ENCODE data around the gene PHF21A.
A peak's percentile ranks its signal among the peaks of the same experiment; 100 is the strongest.

PHF21A gene

GRCh38 chr11:46107408-46107718 lies 13.9 kb downstream of the PHF21A start:
- no peak for ATAC-seq
- TF ChIP-seq, protein P1, sequence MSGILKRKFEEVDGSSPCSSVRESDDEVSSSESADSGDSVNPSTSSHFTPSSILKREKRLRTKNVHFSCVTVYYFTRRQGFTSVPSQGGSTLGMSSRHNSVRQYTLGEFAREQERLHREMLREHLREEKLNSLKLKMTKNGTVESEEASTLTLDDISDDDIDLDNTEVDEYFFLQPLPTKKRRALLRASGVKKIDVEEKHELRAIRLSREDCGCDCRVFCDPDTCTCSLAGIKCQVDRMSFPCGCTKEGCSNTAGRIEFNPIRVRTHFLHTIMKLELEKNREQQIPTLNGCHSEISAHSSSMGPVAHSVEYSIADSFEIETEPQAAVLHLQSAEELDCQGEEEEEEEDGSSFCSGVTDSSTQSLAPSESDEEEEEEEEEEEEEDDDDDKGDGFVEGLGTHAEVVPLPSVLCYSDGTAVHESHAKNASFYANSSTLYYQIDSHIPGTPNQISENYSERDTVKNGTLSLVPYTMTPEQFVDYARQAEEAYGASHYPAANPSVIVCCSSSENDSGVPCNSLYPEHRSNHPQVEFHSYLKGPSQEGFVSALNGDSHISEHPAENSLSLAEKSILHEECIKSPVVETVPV (CRISPR knock-in tag; IDR thresholded peaks at IDR 0.05) = no peak
- TF ChIP-seq ISL1 (CRISPR knock-in tag; IDR thresholded peaks at IDR 0.05) (no peak), BACH2 (CRISPR knock-in tag; IDR thresholded peaks at IDR 0.05; ENCODE audit: borderline replicate concordance) (no peak), CREB5 (CRISPR knock-in tag; IDR thresholded peaks at IDR 0.05; ENCODE audit: low read depth) (no peak), OSR1 (CRISPR knock-in tag; IDR thresholded peaks at IDR 0.05) (no peak), GLIS3 (CRISPR knock-in tag; IDR thresholded peaks at IDR 0.05) (no peak), RARB (CRISPR knock-in tag; IDR thresholded peaks at IDR 0.05) (no peak), TCF4 (CRISPR knock-in tag; IDR thresholded peaks at IDR 0.05; ENCODE audit: borderline replicate concordance) (no peak), ARNTL (CRISPR knock-in tag; IDR thresholded peaks at IDR 0.05; ENCODE audit: borderline replicate concordance, low read depth) (no peak), ESRRG (CRISPR knock-in tag; IDR thresholded peaks at IDR 0.05) (no peak), ZC3H10 (CRISPR knock-in tag; IDR thresholded peaks at IDR 0.05) (no peak), ZFP30 (CRISPR knock-in tag; IDR thresholded peaks at IDR 0.05) (no peak), CSDC2 (CRISPR knock-in tag; IDR thresholded peaks at IDR 0.05) (no peak)
- TF ChIP-seq, protein P2, sequence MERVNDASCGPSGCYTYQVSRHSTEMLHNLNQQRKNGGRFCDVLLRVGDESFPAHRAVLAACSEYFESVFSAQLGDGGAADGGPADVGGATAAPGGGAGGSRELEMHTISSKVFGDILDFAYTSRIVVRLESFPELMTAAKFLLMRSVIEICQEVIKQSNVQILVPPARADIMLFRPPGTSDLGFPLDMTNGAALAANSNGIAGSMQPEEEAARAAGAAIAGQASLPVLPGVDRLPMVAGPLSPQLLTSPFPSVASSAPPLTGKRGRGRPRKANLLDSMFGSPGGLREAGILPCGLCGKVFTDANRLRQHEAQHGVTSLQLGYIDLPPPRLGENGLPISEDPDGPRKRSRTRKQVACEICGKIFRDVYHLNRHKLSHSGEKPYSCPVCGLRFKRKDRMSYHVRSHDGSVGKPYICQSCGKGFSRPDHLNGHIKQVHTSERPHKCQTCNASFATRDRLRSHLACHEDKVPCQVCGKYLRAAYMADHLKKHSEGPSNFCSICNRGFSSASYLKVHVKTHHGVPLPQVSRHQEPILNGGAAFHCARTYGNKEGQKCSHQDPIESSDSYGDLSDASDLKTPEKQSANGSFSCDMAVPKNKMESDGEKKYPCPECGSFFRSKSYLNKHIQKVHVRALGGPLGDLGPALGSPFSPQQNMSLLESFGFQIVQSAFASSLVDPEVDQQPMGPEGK (CRISPR knock-in tag; IDR thresholded peaks at IDR 0.05; ENCODE audit: borderline replicate concordance) = no peak

- peak; percentile 47; the same call in 1 of the 3 replicates for ATAC-seq
- TF ChIP-seq RARB (CRISPR knock-in tag; IDR thresholded peaks at IDR 0.05) (no peak), ISL1 (CRISPR knock-in tag; IDR thresholded peaks at IDR 0.05) (no peak), TCF4 (CRISPR knock-in tag; IDR thresholded peaks at IDR 0.05; ENCODE audit: borderline replicate concordance) (no peak), OSR1 (CRISPR knock-in tag; IDR thresholded peaks at IDR 0.05) (no peak), CREB5 (CRISPR knock-in tag; IDR thresholded peaks at IDR 0.05; ENCODE audit: low read depth) (no peak), TSHZ2 (CRISPR knock-in tag; IDR thresholded peaks at IDR 0.05) (no peak), ZNF565 (CRISPR knock-in tag; conservative IDR thresholded peaks at IDR 0.05; ENCODE audit: low read depth) (no peak), ZFP3 (CRISPR knock-in tag; IDR thresholded peaks at IDR 0.05) (no peak), ARNTL (CRISPR knock-in tag; IDR thresholded peaks at IDR 0.05; ENCODE audit: borderline replicate concordance, low read depth) (no peak), SNAI2 (CRISPR knock-in tag; IDR thresholded peaks at IDR 0.05) (no peak), TOX (CRISPR knock-in tag; IDR thresholded peaks at IDR 0.05; ENCODE audit: borderline replicate concordance) (no peak), ZC3H10 (CRISPR knock-in tag; IDR thresholded peaks at IDR 0.05) (no peak), GLIS3 (CRISPR knock-in tag; IDR thresholded peaks at IDR 0.05) (no peak), ZNF8 (CRISPR knock-in tag; IDR thresholded peaks at IDR 0.05) (no peak), PPARA (CRISPR knock-in tag; IDR thresholded peaks at IDR 0.05; ENCODE audit: borderline replicate concordance) (no peak)
- TF ChIP-seq, protein P1 (CRISPR knock-in tag; IDR thresholded peaks at IDR 0.05) = no peak
These were observed 14.5 kb downstream of the PHF21A start for GRCh38 chr11:46106530-46107407.

Measured in SK-N-SH treated with all-trans-retinoic acid at 6 μM for 48 hours (cell line).